Activated CD8-positive, alpha-beta memory T cell treated with anti-CD3 and anti-CD28 coated beads, Interleukin-2, amount 50 U/mL, for 4 hours (primary cell): Measurements from ENCODE around the gene ZFAND3.

Experiments
- DNase-seq: peaks from one replicate; pipeline ENCODE4 v3.0.0-alpha.2; 2020

The ZFAND3 gene

DNA sequence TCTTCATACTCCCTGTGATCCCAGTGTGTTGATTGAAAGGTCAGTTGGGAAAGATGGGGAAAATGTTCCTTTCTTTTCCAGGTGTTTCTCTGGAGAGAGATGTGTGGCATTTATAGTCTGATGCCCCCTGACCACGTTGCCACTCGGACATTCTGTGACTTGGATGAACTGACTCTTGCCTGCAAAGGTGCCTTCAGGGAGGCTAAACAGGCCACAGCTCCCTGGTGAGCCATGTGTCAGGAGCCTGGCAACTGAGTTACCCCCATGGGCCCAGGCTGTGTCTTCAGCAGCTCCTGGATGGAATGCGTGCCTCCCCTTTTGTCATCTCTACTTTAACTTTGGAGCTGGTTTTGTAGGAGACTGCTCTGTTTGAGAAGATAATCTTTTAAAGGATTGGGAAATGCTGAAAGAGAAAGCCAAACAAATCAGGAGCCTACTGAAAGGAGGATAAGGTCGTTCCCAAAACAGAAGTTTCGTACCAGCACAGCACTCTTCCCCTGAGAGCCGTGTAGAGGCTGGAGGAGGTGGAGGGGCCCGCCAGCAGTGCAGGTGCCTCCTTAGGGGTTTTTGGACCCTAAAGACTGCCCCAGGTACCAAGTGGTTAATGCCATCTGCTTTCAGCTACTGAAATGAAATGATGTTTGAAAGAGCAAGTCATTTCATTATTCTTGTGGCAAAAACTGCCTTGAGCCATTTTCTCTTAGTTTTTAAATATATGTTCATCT is 322.8 kb downstream of the ZFAND3 start:
- DNase-seq = no peak

DNA sequence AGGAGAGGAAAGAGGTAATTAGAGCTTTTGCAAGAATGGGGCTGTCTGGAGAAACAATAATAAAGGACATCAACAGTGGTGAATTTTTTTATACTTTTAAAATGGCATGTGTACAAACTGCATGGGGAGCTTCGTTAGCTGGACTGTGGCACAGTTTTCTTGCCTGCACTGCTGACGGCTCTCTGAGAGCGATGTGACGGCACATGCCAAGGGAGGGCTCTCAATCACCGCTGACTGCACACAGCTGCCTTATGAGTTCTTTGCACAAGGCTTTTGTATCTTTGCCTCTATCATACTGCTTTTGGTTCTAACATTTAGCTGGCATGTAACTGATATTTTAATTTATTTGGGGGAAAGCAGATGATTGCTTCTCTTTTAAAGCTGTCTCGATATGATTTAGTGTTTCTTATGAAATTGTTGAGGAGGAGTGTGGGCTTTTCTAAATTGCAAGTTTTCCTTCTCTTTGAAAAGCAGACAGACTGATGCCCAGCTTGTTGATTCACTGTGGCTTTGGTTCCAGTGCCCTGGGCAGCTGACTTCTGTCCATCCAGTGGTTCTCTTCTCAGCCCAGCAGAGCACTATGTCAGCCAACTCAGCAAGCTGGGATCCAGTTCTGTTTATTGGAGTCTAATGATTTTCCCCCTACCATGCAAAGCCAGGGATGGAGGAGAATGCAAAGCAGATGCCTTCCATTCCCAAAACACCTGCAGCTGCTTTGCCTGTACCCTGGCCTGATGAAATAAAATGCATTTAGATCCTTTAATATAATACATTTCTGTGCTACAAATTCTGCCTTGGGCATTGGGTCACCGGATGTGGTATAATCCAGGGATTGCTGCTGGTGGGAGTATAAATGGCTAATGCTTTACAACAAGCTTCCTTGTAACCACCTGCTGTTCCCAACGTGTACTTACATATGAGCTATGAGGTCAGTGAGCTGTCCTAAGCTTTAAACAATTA is 323.9 kb downstream of the ZFAND3 start:
- DNase-seq = no peak

GRCh38 chr6:38144365-38144945 is 324.9 kb downstream of the ZFAND3 start:
- no peak for DNase-seq

DNA sequence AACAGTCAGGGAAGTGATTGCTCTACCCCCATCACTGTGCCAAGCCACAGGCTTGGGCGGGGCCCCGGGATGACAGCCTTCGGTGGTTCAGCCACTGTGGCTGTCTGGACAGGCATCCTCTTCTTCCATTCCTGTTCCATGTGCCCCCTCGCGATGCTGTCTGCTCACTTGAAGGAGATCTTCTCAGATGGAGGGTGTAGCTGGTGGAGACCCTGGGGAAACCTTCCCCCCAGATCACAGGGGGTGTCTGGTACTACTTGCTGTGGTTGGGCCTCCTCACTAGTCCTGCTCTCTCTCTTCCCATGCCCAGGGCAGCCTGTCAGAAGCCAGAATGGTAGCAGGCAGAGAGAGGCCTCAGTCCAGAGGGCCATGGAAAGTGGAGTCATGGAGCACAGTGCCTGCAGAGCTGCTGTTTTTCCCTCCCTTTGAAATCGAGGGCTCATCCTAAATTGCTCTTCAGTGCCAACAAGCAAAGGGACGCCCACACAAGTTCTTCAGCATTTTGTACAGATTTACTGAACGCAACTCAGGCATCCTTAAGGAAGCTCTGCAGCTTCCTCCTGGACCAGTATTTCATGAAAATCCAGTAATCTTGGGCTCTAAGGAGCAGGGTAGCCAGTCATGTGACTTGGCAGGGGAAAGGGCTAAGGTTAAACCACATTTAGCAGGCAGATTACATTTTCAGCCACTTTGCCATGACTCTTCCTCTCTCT is 326.6 kb downstream of the ZFAND3 start:
- DNase-seq = no peak

- DNase-seq = no peak
Measured at GRCh38 chr6:38146734-38147027, 327.2 kb downstream of the ZFAND3 start.

DNA sequence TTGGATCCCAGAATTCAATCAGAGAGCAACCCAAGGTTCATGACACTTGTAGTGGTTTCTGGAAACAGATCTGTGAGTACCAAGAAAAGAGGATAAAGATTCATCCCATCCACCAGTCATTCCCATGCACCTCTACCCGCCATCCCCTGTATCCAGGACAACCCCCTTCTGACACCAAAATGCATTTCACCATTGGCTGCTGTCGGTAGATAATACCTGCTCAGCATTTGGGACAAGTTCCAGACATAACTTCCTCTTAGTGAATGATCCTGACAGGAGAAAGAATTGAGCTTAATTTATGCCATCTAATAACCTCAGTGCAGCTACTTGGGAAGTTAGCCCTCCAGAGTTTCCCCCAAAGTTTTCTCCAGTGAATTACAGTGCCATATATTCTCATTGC is 329.1 kb downstream of the ZFAND3 start:
- DNase-seq = no peak

- DNase-seq = no peak
Measured at GRCh38 chr6:38149531-38149930, 330.0 kb downstream of the ZFAND3 start.

DNA sequence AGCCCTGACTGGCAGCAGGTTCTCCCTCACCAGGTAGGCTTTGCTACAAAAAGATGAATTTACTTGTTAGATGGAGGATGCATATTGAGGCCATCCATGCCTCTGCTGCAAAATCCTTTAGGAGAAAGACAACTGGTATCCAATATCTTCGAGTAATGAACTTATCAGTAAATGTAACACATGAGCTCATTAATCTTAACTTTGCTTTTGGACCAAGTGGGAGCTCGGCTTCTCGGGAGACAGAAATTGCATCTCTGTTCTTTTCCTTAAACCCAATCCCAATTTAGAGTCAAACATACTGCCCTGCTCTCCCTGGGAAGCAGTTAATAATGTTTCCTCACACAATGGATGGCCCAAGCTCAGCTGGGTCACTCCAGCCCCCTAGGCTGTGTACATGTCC is 330.5 kb downstream of the ZFAND3 start:
- DNase-seq = no peak

DNA sequence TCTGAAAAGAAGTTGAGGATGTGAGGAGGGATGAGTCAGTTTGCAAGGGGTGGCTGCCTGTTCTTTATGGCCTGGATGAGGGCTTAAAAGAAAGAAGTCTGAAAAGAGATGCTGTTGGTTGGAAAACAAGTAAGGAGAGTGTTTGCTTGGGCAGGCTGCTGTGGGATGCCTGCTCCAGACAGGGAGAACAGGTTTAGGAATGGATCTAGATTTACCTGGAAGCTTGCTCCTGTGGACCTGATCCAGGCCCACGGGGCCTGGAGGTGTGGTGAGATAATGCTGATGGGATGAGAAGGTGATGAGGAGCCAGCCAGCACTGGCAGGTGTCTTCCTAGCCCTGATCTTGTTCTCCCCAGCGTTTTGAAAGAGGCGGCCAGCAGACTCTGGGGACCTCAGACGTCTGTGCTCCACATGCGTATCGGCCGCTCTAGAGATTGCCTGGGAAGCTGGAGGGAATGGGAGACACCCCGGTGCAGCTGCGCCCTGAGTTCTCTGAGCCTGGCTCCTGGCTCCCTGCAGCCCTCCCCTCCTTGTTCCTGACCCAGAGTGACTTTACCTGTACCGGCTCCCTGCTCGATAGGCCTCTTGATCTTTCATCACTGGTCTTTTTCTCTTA is 331.3 kb downstream of the ZFAND3 start:
- DNase-seq = no peak

DNA sequence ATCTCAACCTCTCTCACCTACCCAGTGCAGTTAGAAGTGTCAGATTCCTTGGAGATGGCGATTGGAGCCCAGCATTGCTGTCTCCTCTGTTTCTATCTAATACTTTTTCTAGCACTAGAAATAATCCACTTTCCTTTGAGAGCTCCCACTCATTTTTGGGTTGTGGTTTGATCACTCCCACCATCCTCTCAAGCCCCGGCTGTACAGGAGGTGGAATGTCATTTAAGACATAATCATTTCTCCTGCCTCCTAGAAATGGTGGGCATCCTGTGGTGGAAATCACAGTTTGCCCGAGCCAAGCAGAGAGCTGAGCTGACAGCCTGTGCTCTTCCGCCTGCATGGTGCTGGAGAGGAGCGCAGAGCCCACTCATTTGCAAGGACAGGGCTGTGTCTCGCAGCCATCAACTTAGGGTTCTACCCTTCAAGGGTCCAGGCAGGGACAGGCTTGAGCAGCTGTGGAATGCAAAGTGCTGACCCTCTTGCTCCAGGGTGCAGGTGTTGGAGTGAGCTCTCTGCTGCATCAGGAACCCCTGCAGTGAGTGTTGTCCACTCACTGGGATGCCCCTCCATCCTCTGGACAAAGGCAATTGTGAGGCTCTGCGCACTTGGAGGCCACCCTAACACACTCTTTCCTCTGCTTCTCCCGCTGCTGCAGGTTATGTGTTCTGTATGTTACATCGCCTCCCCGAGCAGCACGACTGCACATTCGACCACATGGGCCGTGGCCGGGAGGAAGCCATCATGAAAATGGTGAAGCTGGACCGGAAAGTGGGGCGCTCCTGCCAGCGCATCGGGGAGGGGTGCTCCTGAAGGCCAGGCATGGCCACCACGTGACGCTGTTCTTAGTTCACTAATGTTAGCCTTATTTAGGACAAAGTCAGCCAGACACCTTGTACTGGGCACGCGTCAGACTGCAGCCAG is 332.3 kb downstream of the ZFAND3 start:
- no peak for DNase-seq

DNA sequence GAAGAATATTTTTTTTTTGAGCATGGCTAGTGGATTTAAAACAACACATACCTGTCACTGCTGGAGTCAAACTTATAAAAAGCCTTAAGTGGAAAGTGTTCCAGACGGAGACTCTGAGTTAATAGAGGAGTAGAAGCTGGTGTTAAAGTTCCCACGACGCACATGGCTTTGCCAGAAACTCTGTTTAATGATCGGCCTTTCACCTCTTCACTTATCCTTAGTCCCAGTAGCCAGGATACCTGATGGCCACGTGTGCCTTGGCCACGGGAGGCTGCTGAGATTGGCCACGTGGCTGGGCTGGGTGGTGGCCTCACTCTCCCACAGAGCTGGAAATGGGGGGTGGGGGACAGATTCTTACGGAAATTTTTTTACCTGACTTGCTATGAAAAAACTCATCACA is 333.1 kb downstream of the ZFAND3 start:
- DNase-seq = no peak

DNA sequence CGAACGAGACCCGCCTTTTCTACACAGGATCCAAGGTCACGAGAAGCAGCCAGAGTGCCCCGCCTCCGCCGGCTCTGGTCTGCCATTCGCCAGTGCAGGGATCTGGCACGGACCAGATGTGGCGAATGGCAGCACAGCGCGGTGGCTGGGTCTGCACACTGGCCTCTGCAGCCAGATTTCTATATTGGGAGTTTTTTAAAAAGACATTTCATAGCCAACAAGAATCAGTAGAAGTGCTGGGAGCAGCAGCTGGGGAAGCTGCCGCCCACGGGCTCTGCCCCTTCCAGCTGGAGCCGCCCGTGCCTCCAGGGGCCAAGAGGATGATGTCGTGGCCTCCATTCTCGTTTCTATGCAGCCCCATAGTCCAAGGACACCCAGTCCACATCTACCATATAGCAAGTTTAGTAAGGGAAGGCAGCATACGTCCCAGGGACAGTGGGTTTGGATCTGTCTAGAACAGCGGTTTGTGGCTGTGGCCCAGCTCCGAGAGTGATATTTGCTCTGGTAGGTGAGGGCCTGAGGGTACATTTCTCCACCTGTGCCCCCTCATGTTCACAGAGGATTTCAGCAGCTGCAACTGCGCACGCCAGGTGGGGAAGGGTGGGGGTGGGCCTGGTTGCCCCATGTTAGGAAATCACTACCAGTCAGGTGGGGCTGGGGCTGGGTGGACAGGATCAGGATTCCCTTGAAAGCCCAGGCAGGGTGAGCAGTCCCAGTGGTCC is 333.7 kb downstream of the ZFAND3 start:
- no peak for DNase-seq

DNA sequence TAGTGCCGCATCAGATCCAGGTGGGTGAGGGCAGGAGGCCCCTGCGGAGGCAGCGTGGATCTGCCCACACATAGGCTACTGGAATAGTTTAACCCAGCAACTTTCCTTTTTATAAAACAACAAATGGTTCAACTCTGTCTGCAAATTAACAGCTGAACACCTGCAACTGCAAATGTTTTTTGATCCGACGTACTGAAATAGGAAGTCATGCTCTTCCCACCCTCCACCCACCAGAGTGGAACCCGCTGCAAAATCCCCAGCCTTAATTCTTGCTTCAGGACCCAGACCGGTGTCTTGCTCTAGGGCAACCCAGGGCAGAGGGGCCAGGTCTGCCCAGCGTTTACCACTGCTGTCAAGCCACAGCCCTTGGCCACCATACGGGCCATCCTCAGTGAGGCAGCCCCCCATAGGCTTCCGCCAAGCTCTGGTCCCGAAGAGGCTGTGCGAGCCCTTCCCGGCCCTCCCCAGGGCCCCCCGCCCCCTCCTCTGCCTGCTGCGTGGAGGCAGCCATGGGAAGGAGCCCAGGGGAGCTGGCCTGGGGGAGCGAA is 334.3 kb downstream of the ZFAND3 start:
- DNase-seq = no peak

DNA sequence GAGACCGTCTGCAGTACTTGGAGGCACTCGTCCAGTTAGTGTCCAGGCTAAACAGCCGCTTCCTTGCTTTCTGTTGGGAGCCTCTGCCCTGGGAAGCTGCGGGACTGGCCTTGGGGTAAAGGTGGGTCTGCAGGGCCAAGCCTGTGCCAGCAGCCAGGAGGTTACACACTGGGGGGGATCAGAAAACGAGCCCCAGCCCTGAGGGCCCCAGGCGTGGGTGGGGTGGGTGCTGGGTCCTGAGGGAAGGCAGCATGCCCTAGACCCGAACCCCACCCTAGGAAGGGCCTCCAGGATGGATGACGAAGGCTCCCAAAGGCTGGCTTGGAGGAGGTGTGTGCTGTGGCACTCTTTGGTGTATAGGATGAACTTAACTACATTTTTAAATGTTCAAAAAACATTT is 335.2 kb downstream of the ZFAND3 start:
- no peak for DNase-seq

DNA sequence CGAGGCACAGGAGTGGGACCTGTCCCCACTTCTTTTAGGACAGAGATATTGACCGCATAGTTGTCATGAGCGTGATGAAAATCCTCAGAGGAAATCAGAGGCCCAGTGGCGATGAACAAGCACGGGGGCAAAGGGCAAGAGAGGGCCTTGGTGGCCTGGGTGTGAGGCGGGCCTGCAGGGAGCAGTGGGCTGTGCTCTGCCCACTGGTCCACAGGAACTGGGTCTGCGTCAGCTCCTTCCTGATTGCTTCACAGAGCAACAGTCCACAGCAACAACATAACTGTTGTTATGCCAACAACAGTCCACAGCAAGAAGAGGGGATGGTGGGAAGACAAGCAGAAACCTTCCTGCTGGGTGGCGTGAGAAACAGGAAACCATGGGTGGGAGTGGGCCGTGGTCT is 335.6 kb downstream of the ZFAND3 start:
- no peak for DNase-seq

- DNase-seq = no peak
Measured at GRCh38 chr6:38155621-38156204, 336.2 kb downstream of the ZFAND3 start.

DNA sequence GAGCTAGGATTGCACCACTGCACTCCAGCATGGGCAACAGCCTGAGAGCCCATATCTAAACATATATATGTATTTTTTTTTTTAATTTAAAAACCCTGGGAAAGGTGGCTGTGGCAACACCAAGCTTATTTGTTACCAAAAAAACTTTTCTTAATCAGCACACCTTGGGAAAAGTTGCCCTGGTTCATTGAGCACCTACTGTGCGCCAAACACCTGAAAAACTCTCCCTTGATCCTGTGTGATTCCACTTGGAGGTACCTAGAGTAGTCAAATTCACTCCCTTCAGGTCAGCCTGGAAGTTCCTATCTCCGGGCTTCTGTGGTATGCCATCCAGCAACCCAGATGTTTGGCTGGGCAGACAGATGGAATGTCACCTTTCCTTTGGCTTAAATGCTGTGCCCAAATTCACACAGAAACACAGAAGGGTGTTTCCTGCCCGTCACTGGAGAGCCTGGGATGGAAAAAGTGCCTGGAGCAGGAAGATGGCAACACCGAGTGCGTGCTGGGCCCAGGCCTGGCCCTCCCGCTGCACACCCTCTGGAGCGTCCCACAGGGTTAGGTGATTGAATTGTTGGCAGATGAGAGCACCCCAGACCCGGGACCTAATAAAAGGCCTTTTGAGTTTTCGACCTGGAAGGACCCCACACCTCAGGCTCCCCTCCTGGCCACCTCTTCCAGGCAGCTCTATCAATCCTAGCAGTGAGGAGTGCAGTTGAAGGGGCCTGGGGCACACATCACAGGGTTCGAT is 337.5 kb downstream of the ZFAND3 start:
- no peak for DNase-seq

GRCh38 chr6:38157905-38158304 is 338.4 kb downstream of the ZFAND3 start:
- no peak for DNase-seq

- no peak for DNase-seq
Measured at GRCh38 chr6:38158762-38159350, 339.3 kb downstream of the ZFAND3 start.
